Esophagus squamous epithelium (tissue), 4 donors: ENCODE measurements around the gene MAP1B.

ENCODE experiments used
- POLR2A ChIP-seq, 4 donors: fragments of 450-650 bp; IDR thresholded peaks; one replicate each; pipeline ENCODE4 v1.6.1; 2017; ENCODE audit warnings: antibody characterized with exemption in 4 of 4, mild to moderate bottlenecking in 4 of 4, moderate library complexity in 3 of 4
- TF ChIP-seq, protein P1 (sequence below), 6 experiments: fragments of 450-650 bp in 4 of 6; fragments of 200-600 bp in 2 of 6; sonication (generic) in 2 of 6; IDR thresholded peaks; one replicate each; pipeline ENCODE4 v1.5.1; 2016 to 2019; ENCODE audit warnings: antibody characterized with exemption in 6 of 6, mild to moderate bottlenecking in 4 of 6, moderate library complexity in 4 of 6

DNA sequence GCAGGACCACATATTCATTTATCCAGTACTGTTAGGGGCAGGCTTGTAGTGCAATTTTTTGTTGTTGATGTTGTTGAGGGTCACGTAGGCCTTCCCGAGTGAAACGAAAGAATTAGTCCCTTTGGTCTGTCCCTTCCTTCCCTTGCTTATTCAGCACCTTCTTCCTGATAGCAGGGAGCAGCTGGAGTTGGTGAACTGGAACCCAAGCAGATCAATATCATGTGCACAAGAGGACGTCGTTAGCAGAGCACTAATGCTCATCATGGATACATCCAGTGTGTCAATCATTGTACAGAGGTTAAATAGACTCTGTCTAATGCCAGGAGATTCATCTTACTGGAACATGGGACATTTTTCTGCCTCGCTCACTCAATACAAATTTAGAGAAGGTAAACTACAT is 33.0 kb upstream of the MAP1B start:
- TF ChIP-seq, protein P1, sequence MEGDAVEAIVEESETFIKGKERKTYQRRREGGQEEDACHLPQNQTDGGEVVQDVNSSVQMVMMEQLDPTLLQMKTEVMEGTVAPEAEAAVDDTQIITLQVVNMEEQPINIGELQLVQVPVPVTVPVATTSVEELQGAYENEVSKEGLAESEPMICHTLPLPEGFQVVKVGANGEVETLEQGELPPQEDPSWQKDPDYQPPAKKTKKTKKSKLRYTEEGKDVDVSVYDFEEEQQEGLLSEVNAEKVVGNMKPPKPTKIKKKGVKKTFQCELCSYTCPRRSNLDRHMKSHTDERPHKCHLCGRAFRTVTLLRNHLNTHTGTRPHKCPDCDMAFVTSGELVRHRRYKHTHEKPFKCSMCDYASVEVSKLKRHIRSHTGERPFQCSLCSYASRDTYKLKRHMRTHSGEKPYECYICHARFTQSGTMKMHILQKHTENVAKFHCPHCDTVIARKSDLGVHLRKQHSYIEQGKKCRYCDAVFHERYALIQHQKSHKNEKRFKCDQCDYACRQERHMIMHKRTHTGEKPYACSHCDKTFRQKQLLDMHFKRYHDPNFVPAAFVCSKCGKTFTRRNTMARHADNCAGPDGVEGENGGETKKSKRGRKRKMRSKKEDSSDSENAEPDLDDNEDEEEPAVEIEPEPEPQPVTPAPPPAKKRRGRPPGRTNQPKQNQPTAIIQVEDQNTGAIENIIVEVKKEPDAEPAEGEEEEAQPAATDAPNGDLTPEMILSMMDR (IDR thresholded peaks at IDR 0.05): no peak
- TF ChIP-seq POLR2A (IDR thresholded peaks at IDR 0.05): no peak
